GM23338 (cell line): ENCODE measurements around the gene CATSPER2.
"Not testable (repeated sequence)": the region's sequence is repeated elsewhere in the genome, so short reads cannot be mapped to it uniquely, and the experiment has no call there.

Experiments used
- EZH2 ChIP-seq: fragments of 200-600 bp; sonication (generic); IDR thresholded peaks from one replicate; pipeline ENCODE4 v1.8.0; 2017; ENCODE audit warnings: antibody characterized with exemption, mild to moderate bottlenecking, low read depth; ENCODE audit not compliant: unreplicated experiment
- JUNB ChIP-seq: IDR thresholded peaks from one replicate; pipeline ENCODE4 v1.6.1; 2016; ENCODE audit warnings: antibody characterized with exemption; ENCODE audit not compliant: unreplicated experiment
- POLR2AphosphoS5 ChIP-seq: IDR thresholded peaks from 2 replicates; pipeline ENCODE4 v1.6.1; 2016; ENCODE audit warnings: antibody characterized with exemption, low read depth
- TF ChIP-seq, protein P1 (sequence below), 2 experiments: fragments of 200-600 bp in 1 of 2; sonication (generic) in 1 of 2; conservative IDR thresholded peaks; 2 replicates each; pipeline versions ENCODE4 v1.5.1 to v1.6.1; 2016 to 2017; ENCODE audit warnings: antibody characterized with exemption in 2 of 2, low read depth in 2 of 2, mild to moderate bottlenecking in 2 of 2, moderate library complexity in 1 of 2

GRCh38 chr15:43618700-43619099 lies 29.9 kb downstream of the CATSPER2 start, which contains the start of gene STRC:
- not testable (repeated sequence) for TF ChIP-seq POLR2AphosphoS5, EZH2, JUNB
- TF ChIP-seq, protein P1, sequence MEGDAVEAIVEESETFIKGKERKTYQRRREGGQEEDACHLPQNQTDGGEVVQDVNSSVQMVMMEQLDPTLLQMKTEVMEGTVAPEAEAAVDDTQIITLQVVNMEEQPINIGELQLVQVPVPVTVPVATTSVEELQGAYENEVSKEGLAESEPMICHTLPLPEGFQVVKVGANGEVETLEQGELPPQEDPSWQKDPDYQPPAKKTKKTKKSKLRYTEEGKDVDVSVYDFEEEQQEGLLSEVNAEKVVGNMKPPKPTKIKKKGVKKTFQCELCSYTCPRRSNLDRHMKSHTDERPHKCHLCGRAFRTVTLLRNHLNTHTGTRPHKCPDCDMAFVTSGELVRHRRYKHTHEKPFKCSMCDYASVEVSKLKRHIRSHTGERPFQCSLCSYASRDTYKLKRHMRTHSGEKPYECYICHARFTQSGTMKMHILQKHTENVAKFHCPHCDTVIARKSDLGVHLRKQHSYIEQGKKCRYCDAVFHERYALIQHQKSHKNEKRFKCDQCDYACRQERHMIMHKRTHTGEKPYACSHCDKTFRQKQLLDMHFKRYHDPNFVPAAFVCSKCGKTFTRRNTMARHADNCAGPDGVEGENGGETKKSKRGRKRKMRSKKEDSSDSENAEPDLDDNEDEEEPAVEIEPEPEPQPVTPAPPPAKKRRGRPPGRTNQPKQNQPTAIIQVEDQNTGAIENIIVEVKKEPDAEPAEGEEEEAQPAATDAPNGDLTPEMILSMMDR (conservative IDR thresholded peaks at IDR 0.05; ENCODE audit: low read depth in 2 of 2), result not testable (repeated sequence)
